ENCODE data around the gene OSBPL10. TPM values are rescaled to one million over a fixed set of nuclear protein-coding genes. Genes with fewer than 3 reads are reported as not detected.

OSBPL10 gene
- total and polyA plus RNA-seq, 3 donors from 2014 or later: 113 to 175 (median 160) TPM

DNA sequence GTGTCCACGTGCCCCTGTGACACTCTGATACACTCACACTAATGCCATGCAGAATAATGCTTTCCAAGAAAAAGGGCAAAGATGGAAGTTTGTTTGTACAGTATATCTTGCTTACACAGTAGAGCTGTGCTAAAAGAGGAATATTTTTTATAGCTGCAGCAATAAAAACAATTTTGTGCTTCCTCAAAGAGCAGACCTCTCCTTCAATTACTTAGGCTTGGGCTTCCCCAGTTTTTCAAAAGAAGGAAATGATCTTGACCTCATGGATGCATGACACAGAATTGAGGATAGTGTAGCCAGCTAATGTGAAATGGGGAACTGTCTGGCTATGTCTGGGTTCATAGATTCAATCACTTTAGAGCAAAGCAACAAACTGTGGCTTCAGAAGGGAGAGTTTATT is 310.9 kb downstream of the OSBPL10 start:
- intact Hi-C loops (cut with DNase I; ENCODE audit: low total_unique reads): no loop called here
- no peak overlapping the region for H3K27ac ChIP-seq
- H3K4me1 ChIP-seq: no peaks in the 10 kb centered on the region
- no peaks in the 10 kb centered on the region for H3K9me3 ChIP-seq
- H3K27me3 ChIP-seq: no peaks in the 10 kb centered on the region
- no peak overlapping the region for H3K4me3 ChIP-seq
- H3K36me3 ChIP-seq (ENCODE audit: low read depth, missing control alignments): no peaks in the 10 kb centered on the region
- no peak for DNase-seq
- TF ChIP-seq, protein P1, sequence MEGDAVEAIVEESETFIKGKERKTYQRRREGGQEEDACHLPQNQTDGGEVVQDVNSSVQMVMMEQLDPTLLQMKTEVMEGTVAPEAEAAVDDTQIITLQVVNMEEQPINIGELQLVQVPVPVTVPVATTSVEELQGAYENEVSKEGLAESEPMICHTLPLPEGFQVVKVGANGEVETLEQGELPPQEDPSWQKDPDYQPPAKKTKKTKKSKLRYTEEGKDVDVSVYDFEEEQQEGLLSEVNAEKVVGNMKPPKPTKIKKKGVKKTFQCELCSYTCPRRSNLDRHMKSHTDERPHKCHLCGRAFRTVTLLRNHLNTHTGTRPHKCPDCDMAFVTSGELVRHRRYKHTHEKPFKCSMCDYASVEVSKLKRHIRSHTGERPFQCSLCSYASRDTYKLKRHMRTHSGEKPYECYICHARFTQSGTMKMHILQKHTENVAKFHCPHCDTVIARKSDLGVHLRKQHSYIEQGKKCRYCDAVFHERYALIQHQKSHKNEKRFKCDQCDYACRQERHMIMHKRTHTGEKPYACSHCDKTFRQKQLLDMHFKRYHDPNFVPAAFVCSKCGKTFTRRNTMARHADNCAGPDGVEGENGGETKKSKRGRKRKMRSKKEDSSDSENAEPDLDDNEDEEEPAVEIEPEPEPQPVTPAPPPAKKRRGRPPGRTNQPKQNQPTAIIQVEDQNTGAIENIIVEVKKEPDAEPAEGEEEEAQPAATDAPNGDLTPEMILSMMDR (IDR thresholded peaks at IDR 0.05): no peak
- TF ChIP-seq POLR2A (IDR thresholded peaks at IDR 0.05): no peak
- 52 to 56% methylated on average over 1 of the region's 1 CpG for WGBS, 2 donors

DNA sequence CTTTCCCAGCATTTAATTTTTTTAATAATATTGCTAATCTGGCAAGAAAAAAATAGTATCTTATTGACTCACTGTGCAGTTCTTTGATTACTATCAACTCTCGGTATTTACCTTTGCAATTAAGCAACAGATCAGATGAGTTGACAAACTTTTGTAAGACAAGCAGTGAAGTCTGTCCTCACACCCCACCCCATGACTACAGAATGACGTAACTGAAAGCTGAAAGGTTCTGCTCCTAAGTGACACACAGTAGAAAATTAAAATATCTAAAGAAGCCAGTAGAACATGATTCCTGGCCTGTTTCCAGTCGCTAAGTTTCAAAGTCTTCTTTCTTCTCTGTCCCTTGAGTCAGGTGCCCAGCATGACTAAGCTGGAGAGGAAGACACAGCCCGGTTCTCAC is 312.8 kb downstream of the OSBPL10 start:
- Histone ChIP-seq H3K4me3 (no peak overlapping the region), H3K27me3 (no peaks in the 10 kb centered on the region), H3K36me3 (ENCODE audit: low read depth, missing control alignments) (no peaks in the 10 kb centered on the region), H3K4me1 (no peaks in the 10 kb centered on the region), H3K27ac (no peak overlapping the region), H3K9me3 (no peaks in the 10 kb centered on the region)
- TF ChIP-seq, protein P1 (IDR thresholded peaks at IDR 0.05): no peak
- TF ChIP-seq POLR2A (IDR thresholded peaks at IDR 0.05): no peak
- no peak for DNase-seq
- intact Hi-C loops (cut with DNase I; ENCODE audit: low total_unique reads): no loop called here
- 93 to 95% methylated on average over 4 of the region's 4 CpGs for WGBS, 2 donors

DNA sequence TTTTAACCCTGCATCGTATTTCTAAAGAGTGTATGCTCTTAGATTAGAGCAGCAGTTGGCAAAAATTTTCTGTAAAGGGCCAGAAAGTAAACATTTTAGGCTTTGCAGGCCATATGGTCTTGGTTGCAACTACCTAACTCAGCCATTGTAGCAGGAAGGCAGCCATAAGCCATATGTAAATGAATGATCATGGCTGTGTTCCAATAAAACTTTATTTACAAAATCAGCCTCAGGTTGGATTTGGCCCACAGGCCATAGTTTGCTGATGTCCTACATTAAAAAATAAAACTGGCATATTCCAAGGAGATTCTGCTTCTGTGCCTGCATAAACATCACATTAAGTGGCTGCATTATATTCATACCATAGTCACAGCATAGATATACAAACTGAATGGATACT is 313.5 kb downstream of the OSBPL10 start:
- Histone ChIP-seq H3K4me3 (no peak overlapping the region), H3K36me3 (ENCODE audit: low read depth, missing control alignments) (no peaks in the 10 kb centered on the region), H3K4me1 (no peaks in the 10 kb centered on the region), H3K27ac (no peak overlapping the region), H3K9me3 (no peaks in the 10 kb centered on the region), H3K27me3 (no peaks in the 10 kb centered on the region)
- no peak for TF ChIP-seq POLR2A (IDR thresholded peaks at IDR 0.05)
- TF ChIP-seq, protein P1 (IDR thresholded peaks at IDR 0.05): no peak
- DNase-seq: no peak
- WGBS, 2 donors: 94 to 97% methylated on average over 1 of the region's 1 CpG
- intact Hi-C loops (cut with DNase I; ENCODE audit: low total_unique reads): no loop called here

DNA sequence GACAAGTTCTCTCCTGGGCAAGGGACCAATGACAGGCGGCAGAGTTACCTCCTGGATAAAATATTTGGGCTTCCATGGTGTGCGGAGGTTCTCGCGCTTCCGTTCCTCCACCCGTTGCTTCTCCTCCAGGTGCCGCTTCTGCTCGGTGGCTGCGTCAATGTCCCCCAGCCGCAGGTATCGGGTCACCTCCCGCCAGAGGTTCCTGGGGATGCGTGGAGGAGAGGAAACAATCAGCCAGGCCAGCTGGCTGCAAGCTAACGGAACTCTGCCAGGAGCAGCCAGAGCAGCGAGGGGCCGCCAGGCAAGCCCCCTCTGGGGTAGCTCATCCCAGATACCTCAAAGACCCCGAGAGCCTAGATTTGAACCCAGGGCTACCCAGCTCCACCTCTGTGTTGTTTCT is 317.0 kb downstream of the OSBPL10 start:
- no peak for DNase-seq
- Histone ChIP-seq H3K9me3 (no peaks in the 10 kb centered on the region), H3K36me3 (ENCODE audit: low read depth, missing control alignments) (no peaks in the 10 kb centered on the region)

More for the DNA sequence above, 317.0 kb downstream of the OSBPL10 start:
- 96 to 97% methylated on average over 17 of the region's 17 CpGs for WGBS, 2 donors
- intact Hi-C loops (cut with DNase I; ENCODE audit: low total_unique reads): no loop called here
- no peak overlapping the region for H3K27ac ChIP-seq
- TF ChIP-seq, protein P1 (IDR thresholded peaks at IDR 0.05): no peak
- TF ChIP-seq POLR2A (IDR thresholded peaks at IDR 0.05): no peak
- no peak overlapping the region for H3K4me3 ChIP-seq
- no peaks in the 10 kb centered on the region for H3K4me1 ChIP-seq
- no peaks in the 10 kb centered on the region for H3K27me3 ChIP-seq
